SHP77 treated with DMSO at 0.1 percent for 48 hours (cell line): ENCODE data around the gene CAMK4.

ENCODE experiments used
- DNase-seq: peaks from one replicate; lab custom pipeline; 2025; lab: John Stamatoyannopoulos, UW

Gene CAMK4

DNA sequence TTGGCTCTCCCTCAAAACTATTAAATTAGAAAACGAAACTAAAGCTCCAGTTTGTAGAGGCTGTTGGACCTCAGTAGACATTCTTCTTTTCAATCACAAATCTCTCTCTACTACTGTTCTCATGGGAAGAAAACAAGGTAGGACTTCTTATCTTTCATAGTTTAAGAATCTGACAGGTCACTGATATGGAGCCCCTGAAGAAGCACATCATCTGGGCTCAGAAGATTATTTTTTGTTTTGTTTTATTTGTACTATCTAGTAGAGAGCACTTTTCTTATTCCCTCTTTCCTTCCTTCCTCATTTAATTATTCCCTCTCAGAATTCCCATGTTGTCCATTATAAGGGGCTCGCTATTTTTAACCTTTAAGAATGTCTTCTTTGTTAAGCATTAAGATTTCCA, 261.9 kb downstream of the CAMK4 start:
- DNase-seq: no peak

DNA sequence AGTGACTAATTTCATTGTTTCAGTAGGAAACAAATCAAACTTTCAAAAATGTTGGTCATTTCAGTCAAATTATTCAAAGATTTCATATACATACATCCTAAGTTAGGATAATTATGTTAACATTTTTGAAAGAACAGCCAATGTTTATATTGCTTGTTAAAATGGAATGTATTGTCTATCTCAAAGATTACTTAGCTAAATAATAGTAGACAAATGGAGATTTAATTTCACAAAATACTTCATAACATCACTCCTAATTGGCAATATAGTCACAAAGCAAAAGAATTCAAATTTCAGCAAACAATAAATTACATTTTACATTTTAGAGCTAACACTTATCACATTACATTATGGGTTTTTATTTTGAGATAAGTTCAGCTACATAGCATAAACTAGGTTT, 262.7 kb downstream of the CAMK4 start:
- DNase-seq: no peak

DNA sequence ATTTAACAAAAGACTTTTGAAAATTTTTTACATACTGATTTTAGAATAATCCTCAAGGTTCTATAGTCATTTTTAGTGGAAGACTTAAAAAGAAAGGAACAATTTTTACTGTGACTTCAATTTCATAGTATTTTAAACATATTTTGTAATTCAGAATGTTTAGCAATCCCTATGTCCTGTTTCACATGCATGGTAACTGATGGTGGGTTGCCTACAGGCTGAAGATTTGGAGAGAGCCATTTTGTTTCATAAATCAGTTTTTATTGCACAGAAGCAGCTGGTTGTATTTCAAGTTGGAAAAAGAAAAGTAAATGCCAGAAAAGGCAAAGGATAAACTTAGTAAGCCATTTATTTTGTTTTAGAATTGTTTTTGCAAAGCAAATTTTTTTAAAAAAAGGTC, 264.2 kb downstream of the CAMK4 start:
- no peak for DNase-seq

DNA sequence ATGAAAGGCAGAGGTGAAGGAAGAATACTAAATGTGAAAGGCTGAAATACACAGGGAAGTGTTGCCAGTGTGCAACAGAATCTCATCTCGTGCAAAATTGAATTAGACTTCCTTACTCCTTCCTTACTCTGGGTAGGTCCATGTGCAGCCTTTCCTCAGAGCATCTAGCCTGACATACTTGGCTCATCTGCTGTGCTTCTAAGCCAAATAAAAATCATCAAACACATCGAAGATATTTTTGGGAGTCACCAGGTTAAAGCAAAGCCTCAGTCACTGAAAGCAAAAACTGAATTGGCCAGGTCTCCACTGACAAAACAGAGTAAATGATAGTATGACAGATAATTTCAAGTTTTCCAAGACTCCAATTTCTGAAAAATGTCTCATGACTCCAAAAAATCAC, 268.8 kb downstream of the CAMK4 start:
- no peak for DNase-seq

DNA sequence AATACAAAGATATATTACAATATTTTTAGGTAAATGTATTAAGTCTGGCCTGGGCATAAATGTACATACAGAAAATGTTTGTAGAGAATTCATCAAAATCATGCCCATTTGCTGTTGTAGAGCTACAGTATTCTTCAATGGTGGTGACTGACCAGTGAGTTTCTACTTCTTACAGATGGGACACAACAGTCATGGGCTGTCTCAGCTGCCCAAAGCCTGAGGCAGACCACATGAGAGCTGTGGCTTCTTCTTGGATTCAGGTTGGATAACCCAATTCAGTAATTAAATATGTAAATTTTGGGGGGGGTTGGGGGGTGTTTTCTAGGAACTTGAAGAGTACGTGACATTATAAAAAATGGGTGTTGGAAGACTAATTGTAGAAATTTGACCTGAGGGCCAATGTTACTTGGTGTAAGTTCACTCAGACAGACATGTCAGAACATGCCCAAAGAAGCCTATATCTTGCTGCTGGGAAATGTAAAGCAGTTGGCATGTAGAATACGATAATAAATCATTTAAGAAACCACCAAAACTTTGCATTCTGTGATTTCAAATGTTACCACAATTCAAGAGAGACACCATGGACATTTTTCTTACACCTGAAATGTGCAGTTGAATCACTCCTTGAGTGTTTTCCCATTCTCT, 270.3 kb downstream of the CAMK4 start:
- no peak for DNase-seq

DNA sequence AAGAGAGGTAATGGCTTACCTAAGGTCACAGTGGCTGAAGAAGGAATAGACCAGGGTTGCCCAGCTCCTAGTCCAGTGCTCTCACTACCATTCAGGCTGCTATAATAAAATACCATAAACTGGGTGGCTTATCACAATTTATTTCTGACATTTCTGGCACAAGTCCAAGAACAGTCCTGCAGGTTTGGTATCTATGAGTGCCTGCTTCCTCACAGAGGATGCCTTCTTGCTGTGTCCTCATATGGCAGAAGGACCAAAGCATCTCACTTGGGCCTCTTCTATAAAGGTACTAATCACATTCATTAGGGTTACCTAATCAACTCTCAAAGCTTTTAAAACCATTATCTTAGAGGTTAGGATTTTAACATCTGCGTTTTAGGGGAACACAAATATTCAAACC, 271.0 kb downstream of the CAMK4 start:
- DNase-seq: no peak

DNA sequence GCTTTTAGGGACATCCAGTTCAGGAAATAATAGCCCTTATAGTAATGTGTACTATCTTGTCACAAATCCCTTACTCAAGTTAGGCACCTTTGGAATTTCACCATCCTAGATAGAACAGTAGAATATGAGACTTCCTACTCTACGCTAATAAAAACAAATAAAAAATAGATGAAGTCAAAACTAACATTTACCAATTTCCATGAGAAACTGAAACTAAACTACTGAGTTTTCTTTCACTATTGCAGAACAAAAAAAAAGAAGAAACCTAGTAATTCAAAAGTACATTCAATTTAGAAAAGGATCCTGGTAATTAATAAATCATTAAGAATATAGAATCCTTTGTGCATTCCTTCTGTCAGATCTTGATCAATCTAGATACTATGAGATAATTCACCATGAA, 274.2 kb downstream of the CAMK4 start:
- DNase-seq: no peak

DNA sequence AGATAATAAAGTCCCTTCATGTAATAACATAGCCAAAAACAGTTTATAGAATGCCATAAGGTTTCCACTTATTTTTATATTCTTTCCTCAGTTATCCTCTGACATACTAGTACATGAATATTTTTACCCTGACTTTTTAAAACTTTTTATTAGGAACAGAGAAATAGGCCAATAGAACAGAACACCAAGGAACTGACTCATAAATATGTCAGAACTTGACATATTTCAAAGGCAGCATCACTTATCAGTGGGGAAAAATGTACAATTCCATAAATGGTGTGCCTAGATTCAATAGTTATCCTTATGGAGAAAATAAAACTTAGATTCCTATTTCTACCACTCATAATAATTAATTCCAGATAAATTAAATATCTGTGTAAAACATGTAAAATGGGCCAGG, 278.8 kb downstream of the CAMK4 start:
- no peak for DNase-seq

DNA sequence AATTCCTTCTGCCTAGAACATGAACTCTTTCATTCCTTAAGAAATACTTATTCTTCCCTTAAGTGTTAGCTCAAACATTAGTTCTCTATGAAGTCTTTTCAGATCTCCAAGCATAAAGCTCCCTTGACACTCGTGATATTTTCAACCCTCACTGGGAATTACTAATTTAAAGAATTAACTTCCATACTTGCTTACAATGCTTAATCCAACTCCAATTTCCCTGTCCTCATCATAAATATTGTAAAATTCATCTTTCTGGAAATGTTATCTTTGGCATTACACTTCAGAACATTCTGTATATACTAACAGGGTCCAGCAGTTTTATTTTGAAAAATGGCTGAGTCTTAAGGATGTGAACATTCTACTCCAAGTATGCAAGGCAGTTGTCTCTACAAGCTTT, 280.9 kb downstream of the CAMK4 start:
- no peak for DNase-seq

DNA sequence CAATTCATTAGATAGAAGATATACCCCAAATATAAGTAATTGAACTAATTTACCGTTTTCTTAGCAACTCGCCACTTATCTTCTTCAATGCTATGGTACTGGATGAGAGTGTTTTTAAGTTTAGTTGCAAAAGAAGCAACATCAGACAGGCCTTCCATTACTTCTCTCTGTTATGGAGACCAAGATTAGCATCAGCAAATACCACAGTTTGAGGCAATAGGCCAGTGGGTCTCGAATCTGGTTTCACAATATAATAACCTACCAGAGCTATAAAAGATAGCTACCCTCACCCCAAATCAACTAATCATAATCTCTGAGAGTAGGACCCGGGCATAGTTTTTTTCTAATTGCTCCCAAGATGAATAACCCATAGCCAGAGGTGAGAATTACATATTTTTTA, 283.1 kb downstream of the CAMK4 start:
- DNase-seq: no peak

DNA sequence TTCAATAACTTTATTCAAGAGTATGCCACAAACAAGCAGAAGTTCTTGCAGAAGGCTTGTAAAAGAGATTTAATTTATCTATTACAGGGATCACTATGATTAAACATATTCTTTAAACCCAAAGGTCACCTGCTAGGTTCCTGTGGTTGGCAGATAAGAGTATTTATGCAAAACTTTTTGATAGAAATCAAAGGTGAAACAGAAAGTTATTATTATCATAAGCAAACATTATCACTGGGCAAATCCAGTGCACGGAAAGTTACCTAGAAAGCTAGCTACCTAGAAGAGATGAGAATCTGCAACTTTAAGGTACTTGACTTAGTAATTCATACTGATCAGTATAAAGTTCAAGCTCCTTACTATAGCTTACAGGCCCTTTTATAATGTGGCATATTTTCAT, 284.9 kb downstream of the CAMK4 start:
- DNase-seq: no peak

DNA sequence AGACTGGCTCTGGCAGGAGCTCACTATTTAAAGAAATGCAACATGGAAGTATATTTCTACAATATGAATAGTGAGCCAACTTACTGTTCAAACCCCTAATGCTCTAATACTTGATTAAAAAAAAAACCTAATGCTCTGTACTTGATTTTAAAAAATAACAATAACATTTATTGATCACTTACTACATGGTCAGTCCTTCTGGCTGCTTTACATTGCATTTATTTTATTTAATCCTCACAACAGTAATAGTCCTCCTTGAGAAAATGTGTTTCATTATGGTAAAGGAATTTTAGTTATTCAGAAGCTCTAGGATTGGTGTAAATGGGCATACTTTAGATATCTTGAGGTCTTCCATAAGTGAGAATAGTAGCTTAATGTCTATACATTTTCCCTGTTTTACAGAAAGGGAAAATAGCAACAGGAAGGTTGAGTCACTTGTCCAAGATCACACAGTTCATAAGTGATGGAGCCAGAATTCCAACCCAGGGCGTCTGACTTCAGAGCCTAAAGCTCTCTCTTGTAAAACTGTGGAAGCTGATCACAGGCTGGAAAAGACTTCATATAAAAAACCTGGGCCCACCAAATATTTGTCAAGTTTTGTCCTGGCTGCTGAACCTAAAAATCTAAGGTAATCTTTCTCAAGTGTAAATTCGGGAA, 287.1 kb downstream of the CAMK4 start:
- DNase-seq: no peak

DNA sequence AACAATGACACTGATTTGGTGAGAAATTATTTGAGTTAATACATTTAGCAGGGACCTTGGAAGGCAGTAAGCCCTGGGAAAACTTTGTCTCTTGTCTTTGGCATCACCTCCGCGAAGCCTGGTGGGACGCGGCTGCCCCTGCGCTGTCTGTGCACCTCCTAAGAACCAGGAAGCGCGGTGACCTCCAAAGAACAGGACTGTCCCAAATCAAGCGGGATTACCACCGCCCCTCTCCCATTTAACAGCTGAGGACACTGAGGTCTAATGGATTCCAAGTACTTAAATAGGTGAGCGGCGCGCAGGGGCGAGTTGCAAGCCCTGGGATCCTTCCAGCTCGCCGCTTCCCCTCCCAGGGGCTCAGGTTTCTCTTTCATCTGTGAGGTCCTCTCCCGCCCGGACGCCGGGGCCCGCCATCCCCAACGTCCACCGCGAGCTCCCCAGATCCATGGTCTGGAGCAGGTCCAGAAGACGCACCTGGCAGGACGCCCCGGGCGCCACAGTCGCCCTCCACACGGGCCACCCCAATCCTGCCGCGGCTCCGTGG, 287.7 kb downstream of the CAMK4 start:
- no peak for DNase-seq

DNA sequence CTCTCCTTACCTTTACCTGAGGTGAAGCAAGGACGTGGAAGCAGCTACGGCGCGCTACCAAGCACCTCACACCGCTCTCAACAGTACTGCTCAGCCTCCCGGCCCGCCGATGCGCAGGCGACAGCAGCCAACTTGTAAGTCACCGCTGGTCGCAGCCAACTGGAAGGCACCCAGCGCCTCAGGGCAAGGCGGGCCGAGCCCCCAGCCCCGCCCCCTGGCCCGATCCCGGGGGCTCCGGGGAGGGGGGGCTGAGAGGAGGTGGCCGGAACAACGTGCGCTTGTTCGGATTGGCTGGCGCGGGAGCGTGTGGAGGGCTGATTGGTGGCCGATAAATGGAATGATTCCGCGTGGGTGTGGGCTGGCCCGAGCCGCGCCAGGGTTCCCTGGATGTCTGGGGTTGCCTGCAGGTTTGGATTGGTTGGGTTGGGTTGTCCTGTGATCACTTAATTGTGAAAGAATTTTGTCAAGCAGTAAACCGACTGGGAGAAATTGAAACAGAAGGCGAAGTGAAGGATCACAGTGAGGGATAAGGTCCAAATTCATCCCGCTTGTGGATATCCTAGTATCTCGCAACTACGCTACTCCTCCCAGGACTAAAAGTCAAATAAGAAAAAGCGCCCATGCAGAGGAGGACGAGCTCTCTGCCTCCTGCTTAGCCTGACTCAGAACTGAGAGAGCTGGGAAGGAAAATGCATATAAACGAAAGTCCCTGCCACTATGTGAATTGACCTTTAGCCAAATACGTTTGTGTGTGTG, 288.4 kb downstream of the CAMK4 start, which contains the start of gene STARD4:
STARD4 (minus strand) TSS at position 161 of the 756 bp plus-strand sequence. CDS start 5,102 bp downstream, outside the sequence.
- DNase-seq: peak; percentile 88

DNA sequence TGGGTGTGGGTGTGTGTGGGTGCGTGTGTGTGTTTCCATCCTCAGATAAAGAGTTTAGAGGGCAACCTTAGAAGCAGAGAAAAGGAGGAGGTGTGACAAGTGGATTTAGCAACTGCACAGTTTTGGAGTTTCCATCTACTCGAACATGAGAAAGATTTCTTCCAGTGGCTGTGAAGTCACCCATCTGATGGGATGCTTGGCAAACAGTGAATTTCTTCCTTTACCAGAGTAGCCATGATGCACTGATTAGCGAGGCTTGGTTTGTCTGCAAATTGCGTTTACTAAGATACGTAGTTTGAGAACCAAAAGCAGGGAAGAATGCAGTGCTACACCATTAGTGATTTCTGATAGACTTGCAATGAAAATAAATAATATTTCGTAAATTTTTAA, 288.9 kb downstream of the CAMK4 start:
- no peak for DNase-seq

DNA sequence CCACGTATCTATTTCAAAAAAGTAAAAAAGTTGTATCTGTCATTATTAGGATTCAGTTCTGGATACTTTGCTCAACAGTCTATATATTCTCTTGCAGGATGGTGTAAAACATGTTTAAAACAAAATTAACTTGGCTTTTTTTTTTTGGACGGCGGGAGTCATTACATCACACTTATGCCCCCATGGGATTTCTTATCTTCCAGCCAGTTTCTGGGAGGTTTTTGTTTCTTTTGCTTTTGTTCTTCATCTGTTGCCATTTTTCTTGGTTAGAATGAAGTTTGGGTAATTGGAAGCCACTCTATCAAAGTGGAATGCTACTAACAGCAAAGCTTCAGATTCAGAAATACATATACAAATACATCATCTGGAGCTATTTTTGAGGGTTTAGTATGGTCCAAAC, 289.9 kb downstream of the CAMK4 start:
- no peak for DNase-seq

DNA sequence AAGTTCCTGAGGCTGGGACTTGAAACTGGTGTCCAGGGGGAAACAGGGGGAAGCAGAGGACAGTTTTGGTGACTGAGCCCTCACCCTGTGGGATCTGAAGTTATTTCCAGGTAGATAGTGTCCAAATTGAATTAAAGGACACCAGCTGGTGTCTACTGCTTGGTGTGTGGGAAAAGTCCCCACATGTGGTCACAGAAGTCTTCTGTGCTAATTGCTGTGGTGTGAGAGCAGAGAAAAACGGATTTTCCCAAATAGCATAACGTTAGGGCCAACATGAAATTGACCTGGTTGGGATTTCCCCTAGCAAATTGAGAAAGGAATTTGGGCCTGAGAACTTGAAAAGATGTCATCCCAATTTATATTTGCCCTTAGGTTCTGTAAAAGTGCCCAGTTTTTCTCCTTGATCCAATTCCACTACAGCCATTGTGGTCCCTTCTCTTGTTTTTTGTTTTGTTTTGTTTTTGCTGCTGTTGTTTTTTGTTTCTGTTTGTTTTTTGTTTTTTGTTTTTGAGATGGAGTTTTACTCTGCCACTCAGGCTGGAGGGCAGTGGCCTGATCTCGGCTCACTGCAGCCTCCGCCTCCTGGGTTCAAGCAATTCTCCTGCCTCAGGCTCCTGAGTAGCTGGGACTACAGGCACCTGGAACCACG, 293.8 kb downstream of the CAMK4 start:
- no peak for DNase-seq

DNA sequence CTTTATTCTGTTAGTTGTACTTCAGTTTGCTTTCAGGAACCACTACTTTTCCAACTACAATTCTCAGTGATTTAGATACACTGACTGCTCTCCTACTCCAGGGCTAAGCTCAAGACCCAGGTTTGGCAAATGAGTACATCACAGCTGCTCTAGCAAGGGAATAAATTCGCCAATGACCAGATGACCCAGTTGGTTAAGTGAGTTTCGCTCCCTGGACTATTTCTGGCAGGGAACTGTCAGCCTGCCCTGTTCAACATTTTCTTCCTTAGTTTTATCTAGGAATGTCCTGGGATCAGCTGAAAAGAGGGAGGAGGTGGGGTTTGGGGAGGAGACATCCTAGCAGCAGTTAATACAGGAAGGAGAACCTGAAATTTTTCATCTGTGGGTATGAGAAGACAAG, 294.6 kb downstream of the CAMK4 start:
- no peak for DNase-seq

DNA sequence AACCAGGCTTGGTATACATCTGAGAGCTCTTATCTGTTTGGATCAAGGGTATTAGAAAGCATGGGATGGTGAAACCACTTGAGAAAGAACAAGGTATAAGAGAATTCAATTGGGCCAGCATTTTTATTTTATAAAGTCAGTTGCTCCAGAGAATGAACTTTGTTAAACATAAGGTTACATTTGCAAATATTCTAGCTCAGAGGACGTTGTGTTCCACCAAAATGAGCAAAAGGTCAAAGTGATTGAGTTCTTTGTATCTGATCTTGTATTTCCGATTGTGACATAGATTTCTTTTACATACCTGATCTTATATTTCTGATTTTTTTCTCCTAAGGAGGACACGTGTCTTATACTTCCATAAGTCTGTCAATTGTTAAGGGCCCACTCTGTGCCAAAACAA, 296.7 kb downstream of the CAMK4 start:
- DNase-seq: no peak

DNA sequence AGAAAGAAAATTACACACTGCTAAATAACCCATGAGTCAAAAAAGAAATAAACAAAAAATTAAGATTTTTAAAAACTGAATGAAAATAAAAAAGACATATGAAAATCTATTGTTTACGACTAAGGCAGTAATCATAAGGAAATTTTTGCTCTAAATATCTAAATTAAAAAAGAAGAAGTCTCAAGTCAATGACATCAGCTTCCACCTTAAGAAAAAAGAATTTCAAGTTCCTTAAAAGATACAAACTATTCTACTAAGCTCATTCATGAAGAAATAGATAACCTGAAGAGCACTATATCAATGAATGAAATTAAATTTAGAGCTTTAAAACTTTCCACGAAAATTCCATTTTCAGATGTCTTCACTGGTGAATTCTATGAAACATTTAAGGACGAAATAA, 303.9 kb downstream of the CAMK4 start:
- DNase-seq: no peak

DNA sequence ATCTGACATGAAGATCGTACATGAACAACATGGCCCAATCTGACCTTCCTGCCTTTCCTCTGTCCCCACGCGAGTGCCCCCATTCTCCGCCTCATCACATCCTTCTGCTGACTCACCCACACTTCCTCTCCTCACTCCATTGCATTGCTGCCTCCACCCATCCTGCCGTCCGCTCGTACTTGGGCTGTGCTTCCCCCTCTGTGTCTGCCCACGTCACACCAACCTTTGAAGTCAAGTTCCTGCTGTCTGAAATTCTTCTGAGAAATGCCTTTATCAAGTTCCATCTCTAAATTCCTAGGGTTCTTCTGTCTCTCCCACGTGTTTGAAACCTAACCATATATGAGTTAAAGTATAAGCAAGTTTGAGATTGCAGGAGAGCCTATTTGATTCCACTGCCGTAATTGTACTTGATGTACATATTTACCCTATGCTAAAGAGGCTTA, 306.1 kb downstream of the CAMK4 start:
- DNase-seq: no peak

DNA sequence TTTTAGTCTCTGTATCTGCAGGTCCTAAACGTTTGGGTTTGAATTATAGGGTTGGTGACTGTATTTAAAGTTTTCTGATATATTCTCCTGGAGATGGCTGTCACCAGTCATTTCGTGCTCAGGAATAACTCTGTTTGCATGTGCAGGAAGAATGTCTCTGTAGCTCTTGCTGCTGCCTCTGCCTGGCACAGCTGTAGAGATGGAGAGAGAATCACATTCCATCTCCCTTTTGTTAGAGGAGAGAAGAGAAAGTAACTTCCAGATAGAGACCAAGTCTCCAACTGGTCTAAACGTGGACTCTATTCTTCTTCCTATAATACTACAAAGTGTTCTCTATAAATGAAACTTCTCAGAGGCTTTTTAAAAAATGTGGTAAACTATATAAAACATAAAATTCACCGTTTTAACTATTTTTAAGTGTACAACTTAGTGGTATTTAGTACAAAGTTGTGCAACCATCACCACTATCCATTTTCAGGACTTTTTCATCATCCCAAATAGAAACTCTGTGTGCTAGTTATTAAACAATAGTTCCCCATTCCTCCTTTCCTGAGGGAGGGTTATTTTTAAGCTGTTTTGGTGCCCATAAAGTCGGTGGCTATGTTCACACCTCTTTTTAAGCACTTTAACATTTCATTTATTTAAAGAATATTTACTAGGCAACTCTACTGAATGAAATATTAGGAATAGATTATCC, 308.9 kb downstream of the CAMK4 start:
- no peak for DNase-seq
